GM12891 (cell line): ENCODE data around the gene MTIF2.

Experiments used
- POLR2AphosphoS5 ChIP-seq: IDR thresholded peaks from 2 replicates; pipeline ENCODE4 v1.6.1; 2011; ENCODE audit warnings: low read depth, low read length, control low read depth
- TAF1 ChIP-seq: IDR thresholded peaks from 2 replicates; pipeline ENCODE4 v1.6.1; 2011; ENCODE audit warnings: low read depth, low read length, control low read depth

DNA sequence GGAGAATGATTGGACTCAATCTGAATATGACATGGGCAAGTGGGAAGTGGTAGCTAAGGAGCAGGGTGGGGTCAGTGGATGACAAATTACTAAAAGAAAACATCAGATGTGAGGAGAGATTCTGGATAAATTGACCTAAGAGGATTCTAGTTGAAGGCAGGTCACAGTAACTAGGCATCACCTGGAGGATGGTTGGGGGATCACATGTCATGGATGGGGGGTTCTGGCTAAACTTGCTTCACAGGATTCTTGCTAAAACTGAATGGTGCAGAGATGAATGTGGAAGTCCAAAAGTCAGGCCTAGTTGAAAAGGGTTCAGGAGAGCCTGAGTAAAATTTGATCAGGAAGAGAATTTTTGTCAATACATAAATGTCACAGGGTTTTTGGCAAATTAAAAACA, 55.2 kb downstream of the MTIF2 start:
- TF ChIP-seq POLR2AphosphoS5, result no peak
- TF ChIP-seq TAF1, result no peak
